ENCODE data around the gene CALCA. TPM values are rescaled to one million over a fixed set of nuclear protein-coding genes. Genes with fewer than 3 reads are reported as not detected.
"Not testable (repeated sequence)": the region's sequence is repeated elsewhere in the genome, so short reads cannot be mapped to it uniquely, and the experiment has no call there.

Gene CALCA, protein sequence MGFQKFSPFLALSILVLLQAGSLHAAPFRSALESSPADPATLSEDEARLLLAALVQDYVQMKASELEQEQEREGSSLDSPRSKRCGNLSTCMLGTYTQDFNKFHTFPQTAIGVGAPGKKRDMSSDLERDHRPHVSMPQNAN
- total RNA-seq (10 to 100 TPM in 1 of 2 donors, 1 to 10 TPM in 1; 2.5 to 17.6 TPM), polyA plus RNA-seq (ENCODE audit: insufficient read length in 2 of 2) (10 to 100 TPM; 12.9 to 19.3 TPM)
- long read RNA-seq, donor 1, partial matches to known transcripts = 86 of 87 reads
- long read RNA-seq, donor 1, other reads (novel, unspliced or antisense) = 0 of 87 reads
- long read RNA-seq, donor 2, partial matches to known transcripts = 100 of 101 reads
- long read RNA-seq, donor 2, other reads (novel, unspliced or antisense) = 0 of 101 reads
- long read RNA-seq, donor 3, partial matches to known transcripts = 24 of 24 reads
- long read RNA-seq, donor 3, other reads (novel, unspliced or antisense) = 0 of 24 reads
- long read RNA-seq, donor 4, partial matches to known transcripts = 0 of 1 reads
- long read RNA-seq, donor 4, other reads (novel, unspliced or antisense) = 0 of 1 reads

DNA sequence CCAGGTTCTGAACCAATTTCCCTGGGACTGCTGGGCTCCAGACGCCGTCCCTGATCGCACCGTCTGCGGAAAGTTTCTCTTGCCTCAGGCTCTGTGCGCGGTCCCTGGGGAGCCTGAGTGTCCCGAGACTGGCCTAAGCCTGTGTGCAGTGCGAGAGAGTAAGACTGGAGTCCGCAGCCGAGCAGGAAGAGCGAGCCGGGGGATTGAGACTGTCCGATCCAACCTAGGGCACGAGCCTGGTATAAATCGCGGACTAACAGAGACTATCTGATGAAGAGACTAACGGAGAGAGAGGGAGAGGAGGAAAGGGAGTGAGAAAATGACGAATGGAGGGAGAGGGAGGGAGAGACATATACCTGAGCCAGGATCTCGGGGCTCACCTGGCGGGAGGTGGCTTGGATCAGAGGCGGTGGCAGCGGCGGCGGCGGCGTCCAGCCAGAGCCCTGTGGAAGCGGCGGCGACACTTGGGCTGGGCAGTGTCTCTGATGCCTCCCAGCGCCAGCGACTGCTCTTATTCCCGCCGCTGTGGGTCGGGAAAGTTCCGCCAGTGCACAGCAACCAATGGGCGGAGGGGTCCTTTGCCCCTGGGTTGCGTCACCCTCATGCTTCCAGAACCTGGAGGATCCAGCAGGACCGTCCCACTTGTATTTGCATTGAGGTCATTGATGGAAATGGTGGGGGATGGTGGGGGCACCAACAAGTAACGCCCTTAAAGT lies at the start of gene CALCA:
TSS of gene CALCA (minus strand) at position 487 of the 716 bp plus-strand sequence. CDS start 1,159 bp downstream, outside the sequence.
- WGBS (ENCODE audit: insufficient coverage) = 4% methylated on average over 40 of the region's 40 CpGs
- H3K36me3 ChIP-seq (ENCODE audit: control insufficient read depth, insufficient read depth, low read length) = no peaks in the 10 kb centered on the region
- H3K27ac ChIP-seq (ENCODE audit: low read depth, low read length) = no peak within 1 kb of the TSS
- peaks cover 73% of the 10 kb centered on the region for H3K27me3 ChIP-seq (ENCODE audit: control insufficient read depth, insufficient read depth, low read length)
- no peak within 1 kb of the TSS for H3K4me3 ChIP-seq (ENCODE audit: low read depth, low read length)
- peaks cover 32% of the 10 kb centered on the region for H3K4me1 ChIP-seq (ENCODE audit: control insufficient read depth, insufficient read depth, low read length)
- DNase-seq (ENCODE audit: low read depth in 4 of 6, low spot score in 6 of 6) = peak in 2 of 6 donors; percentile 6 to 7
- no peaks in the 10 kb centered on the region for H3K9me3 ChIP-seq (ENCODE audit: control insufficient read depth, insufficient read depth, low read length)

GRCh38 chr11:15016200-15016599 lies 44.0 kb upstream of the CALCA start:
- DNase-seq (ENCODE audit: low read depth in 4 of 6, low spot score in 6 of 6) = no peak
- H3K4me3 ChIP-seq (ENCODE audit: low read depth, low read length) = no peak overlapping the region
- H3K36me3 ChIP-seq (ENCODE audit: control insufficient read depth, insufficient read depth, low read length) = no peaks in the 10 kb centered on the region
- no peaks in the 10 kb centered on the region for H3K27me3 ChIP-seq (ENCODE audit: control insufficient read depth, insufficient read depth, low read length)
- H3K27ac ChIP-seq (ENCODE audit: low read depth, low read length) = no peak overlapping the region
- H3K4me1 ChIP-seq (ENCODE audit: control insufficient read depth, insufficient read depth, low read length) = no peaks in the 10 kb centered on the region
- peaks cover 3% of the 10 kb centered on the region for H3K9me3 ChIP-seq (ENCODE audit: control insufficient read depth, insufficient read depth, low read length)
- WGBS (ENCODE audit: insufficient coverage) = no CpG with 5 or more reads among the region's 1 CpG

DNA sequence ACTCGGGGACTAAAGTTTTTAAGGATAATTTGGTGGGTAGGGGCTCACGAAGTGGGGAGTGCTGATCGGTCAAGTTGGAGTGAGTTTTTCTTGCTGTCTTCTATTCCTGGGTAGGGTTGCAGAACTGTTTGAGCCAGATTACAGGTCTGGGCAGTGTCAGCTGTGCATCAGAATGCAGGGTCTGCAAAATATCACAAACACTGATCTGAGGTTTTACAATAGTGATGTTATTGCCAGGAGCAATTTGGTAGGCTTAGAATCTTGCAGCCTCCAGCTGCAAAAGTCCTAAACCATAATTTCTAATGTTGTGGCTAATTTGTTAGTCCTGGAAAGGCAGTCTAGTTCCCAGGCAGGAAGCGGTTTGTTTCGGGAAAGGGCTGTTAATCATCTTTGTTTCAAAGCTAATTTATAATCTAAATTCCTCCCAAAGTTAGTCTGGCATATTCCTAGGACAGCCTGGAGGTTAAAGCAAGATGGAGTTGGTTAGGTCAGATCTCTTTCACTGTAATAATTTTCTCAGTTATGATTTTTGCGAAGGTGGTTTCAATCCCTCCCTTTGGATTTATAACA lies 39.7 kb upstream of the CALCA start:
- no peak for DNase-seq (ENCODE audit: low read depth in 4 of 6, low spot score in 6 of 6)
- Histone ChIP-seq H3K27me3 (ENCODE audit: control insufficient read depth, insufficient read depth, low read length) (no peaks in the 10 kb centered on the region), H3K27ac (ENCODE audit: low read depth, low read length) (no peak overlapping the region), H3K4me3 (ENCODE audit: low read depth, low read length) (no peak overlapping the region), H3K36me3 (ENCODE audit: control insufficient read depth, insufficient read depth, low read length) (no peaks in the 10 kb centered on the region), H3K4me1 (ENCODE audit: control insufficient read depth, insufficient read depth, low read length) (no peaks in the 10 kb centered on the region), H3K9me3 (ENCODE audit: control insufficient read depth, insufficient read depth, low read length) (no peaks in the 10 kb centered on the region)
- WGBS (ENCODE audit: insufficient coverage) = 84% methylated on average over 2 of the region's 6 CpGs

- no peaks in the 10 kb centered on the region for H3K9me3 ChIP-seq (ENCODE audit: control insufficient read depth, insufficient read depth, low read length)
- no peak overlapping the region for H3K27ac ChIP-seq (ENCODE audit: low read depth, low read length)
- no peaks in the 10 kb centered on the region for H3K27me3 ChIP-seq (ENCODE audit: control insufficient read depth, insufficient read depth, low read length)
- no peaks in the 10 kb centered on the region for H3K36me3 ChIP-seq (ENCODE audit: control insufficient read depth, insufficient read depth, low read length)
- DNase-seq (ENCODE audit: low read depth in 4 of 6, low spot score in 6 of 6) = no peak
- H3K4me1 ChIP-seq (ENCODE audit: control insufficient read depth, insufficient read depth, low read length) = no peaks in the 10 kb centered on the region
- no peak overlapping the region for H3K4me3 ChIP-seq (ENCODE audit: low read depth, low read length)
Observed at GRCh38 chr11:15010865-15011264, 38.7 kb upstream of the CALCA start.

DNA sequence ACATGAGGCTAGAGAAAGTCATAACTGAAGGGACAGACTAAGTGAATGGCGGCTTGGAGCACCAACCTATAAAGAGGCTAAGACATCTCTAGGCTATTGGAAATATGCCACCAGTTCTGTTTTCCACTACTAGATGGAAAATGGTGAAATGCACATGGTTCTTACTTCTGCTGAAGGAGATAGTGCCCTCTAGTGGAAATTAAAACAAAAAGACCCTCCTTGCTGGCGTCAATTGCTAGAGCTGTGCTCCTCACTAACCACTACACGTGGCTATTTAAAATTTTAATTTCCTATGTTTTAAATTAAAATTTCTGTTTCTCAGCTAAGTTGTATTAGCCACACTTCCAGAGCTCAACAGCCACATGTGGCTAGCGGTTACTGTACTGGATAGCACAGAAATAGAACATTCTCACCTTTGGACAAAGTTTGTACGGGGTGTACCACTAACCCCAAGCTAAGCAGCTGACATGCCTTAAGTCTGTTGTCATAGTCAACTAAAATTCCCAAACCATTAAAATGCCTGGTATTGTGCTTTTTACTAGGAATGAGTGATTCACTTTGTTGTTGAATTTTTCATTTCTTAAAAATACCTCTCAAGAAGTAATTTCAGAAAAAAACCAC lies 34.1 kb upstream of the CALCA start:
- 40% methylated on average over 1 of the region's 5 CpGs for WGBS (ENCODE audit: insufficient coverage)

GRCh38 chr11:14988133-14988532 lies 16.0 kb upstream of the CALCA start:
- 74% methylated on average over 3 of the region's 3 CpGs for WGBS (ENCODE audit: insufficient coverage)
- H3K27me3 ChIP-seq (ENCODE audit: control insufficient read depth, insufficient read depth, low read length); H3K4me3 ChIP-seq (ENCODE audit: low read depth, low read length); H3K9me3 ChIP-seq (ENCODE audit: control insufficient read depth, insufficient read depth, low read length); H3K4me1 ChIP-seq (ENCODE audit: control insufficient read depth, insufficient read depth, low read length); H3K27ac ChIP-seq (ENCODE audit: low read depth, low read length); H3K36me3 ChIP-seq (ENCODE audit: control insufficient read depth, insufficient read depth, low read length); DNase-seq (ENCODE audit: low read depth in 4 of 6, low spot score in 6 of 6): not testable (repeated sequence)

More for the DNA sequence above, 34.1 kb upstream of the CALCA start:
- H3K27ac ChIP-seq (ENCODE audit: low read depth, low read length) = no peak overlapping the region
- DNase-seq (ENCODE audit: low read depth in 4 of 6, low spot score in 6 of 6) = peak in 1 of 6 donors; percentile 5
- no peaks in the 10 kb centered on the region for H3K4me1 ChIP-seq (ENCODE audit: control insufficient read depth, insufficient read depth, low read length)
- H3K4me3 ChIP-seq (ENCODE audit: low read depth, low read length) = no peak overlapping the region
- no peaks in the 10 kb centered on the region for H3K9me3 ChIP-seq (ENCODE audit: control insufficient read depth, insufficient read depth, low read length)
- H3K36me3 ChIP-seq (ENCODE audit: control insufficient read depth, insufficient read depth, low read length) = no peaks in the 10 kb centered on the region
- no peaks in the 10 kb centered on the region for H3K27me3 ChIP-seq (ENCODE audit: control insufficient read depth, insufficient read depth, low read length)

GRCh38 chr11:14981507-14981906 lies 9.4 kb upstream of the CALCA start:
- no peaks in the 10 kb centered on the region for H3K9me3 ChIP-seq (ENCODE audit: control insufficient read depth, insufficient read depth, low read length)
- peaks cover 15% of the 10 kb centered on the region for H3K27me3 ChIP-seq (ENCODE audit: control insufficient read depth, insufficient read depth, low read length)
- no peaks in the 10 kb centered on the region for H3K4me1 ChIP-seq (ENCODE audit: control insufficient read depth, insufficient read depth, low read length)
- no peak overlapping the region for H3K27ac ChIP-seq (ENCODE audit: low read depth, low read length)
- H3K4me3 ChIP-seq (ENCODE audit: low read depth, low read length) = no peak overlapping the region
- peak in 1 of 6 donors; percentile 11 for DNase-seq (ENCODE audit: low read depth in 4 of 6, low spot score in 6 of 6)
- no CpG with 5 or more reads among the region's 1 CpG for WGBS (ENCODE audit: insufficient coverage)
- H3K36me3 ChIP-seq (ENCODE audit: control insufficient read depth, insufficient read depth, low read length) = no peaks in the 10 kb centered on the region

DNA sequence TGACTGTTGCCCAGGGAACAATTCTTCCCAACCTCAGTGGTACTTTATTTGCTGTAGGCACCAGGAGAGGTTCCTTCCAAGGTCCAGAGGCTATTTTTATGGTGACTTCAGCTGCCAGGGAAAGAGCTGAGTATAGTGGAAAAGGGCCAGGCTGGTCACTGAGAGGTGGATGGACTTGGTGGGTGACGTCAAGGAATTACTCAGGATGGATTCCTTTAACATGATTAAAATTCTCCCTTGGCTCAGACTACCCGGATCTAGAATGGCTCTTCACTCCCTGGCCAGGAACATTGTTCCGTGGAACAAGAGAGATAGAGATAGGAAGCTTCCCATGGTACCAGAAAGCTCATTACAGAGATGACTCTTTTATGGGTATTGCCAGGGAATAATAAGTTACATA lies 8.7 kb upstream of the CALCA start:
- H3K27me3 ChIP-seq (ENCODE audit: control insufficient read depth, insufficient read depth, low read length) = peaks cover 22% of the 10 kb centered on the region
- H3K4me3 ChIP-seq (ENCODE audit: low read depth, low read length) = no peak overlapping the region
- H3K36me3 ChIP-seq (ENCODE audit: control insufficient read depth, insufficient read depth, low read length) = no peaks in the 10 kb centered on the region
- H3K9me3 ChIP-seq (ENCODE audit: control insufficient read depth, insufficient read depth, low read length) = no peaks in the 10 kb centered on the region
- no peak for DNase-seq (ENCODE audit: low read depth in 4 of 6, low spot score in 6 of 6)
- H3K4me1 ChIP-seq (ENCODE audit: control insufficient read depth, insufficient read depth, low read length) = no peaks in the 10 kb centered on the region
- no CpG with 5 or more reads among the region's 3 CpGs for WGBS (ENCODE audit: insufficient coverage)
- H3K27ac ChIP-seq (ENCODE audit: low read depth, low read length) = no peak overlapping the region

DNA sequence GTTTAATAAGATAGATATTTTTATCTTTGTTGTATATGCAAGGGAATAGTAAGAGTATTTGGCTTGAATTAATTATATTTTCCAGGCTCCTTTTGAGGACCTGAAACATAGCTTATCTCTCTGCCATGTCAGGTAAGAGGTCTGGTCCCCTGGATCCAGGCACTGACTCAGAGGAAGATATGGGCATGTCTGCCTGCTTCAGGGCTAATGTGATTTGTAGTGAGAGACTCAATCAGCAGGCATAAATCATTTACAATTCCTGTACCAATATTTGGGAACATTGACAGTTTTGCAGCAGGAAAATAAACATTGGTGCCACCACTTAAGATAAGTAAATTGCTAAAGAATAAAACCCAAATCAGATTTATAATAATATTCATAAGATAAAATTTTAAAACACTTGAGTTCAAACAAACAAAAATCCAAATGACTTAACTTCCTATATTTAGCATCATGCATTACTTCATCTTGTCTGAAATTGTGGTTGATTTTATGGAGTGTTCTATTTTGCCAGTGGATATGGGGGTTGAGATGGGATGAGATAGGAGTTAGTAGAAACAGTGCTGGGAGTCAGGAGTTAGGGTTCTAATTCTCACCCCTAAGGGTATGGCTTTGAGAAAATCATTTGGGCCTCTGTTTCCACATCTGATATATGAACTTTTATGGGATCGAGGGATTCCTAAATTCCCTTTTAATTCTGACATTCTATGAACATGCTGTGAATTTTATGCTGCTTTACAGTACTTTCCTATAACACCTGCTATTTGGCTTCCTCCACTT lies 5.1 kb upstream of the CALCA start:
- H3K27ac ChIP-seq (ENCODE audit: low read depth, low read length) = no peak overlapping the region
- H3K27me3 ChIP-seq (ENCODE audit: control insufficient read depth, insufficient read depth, low read length) = peaks cover 57% of the 10 kb centered on the region
- no CpG with 5 or more reads among the region's 1 CpG for WGBS (ENCODE audit: insufficient coverage)
- no peak for DNase-seq (ENCODE audit: low read depth in 4 of 6, low spot score in 6 of 6)
- peaks cover 23% of the 10 kb centered on the region for H3K4me1 ChIP-seq (ENCODE audit: control insufficient read depth, insufficient read depth, low read length)
- no peaks in the 10 kb centered on the region for H3K9me3 ChIP-seq (ENCODE audit: control insufficient read depth, insufficient read depth, low read length)
- no peak overlapping the region for H3K4me3 ChIP-seq (ENCODE audit: low read depth, low read length)
- no peaks in the 10 kb centered on the region for H3K36me3 ChIP-seq (ENCODE audit: control insufficient read depth, insufficient read depth, low read length)

All from spinal cord (tissue), 10 donors.